ENCODE data around the gene PLSCR1. TPM values are rescaled to one million over a fixed set of nuclear protein-coding genes. Genes with fewer than 3 reads are reported as not detected.
"Not testable (repeated sequence)": the region's sequence is repeated elsewhere in the genome, so short reads cannot be mapped to it uniquely, and the experiment has no call there.

PLSCR1 gene
- total RNA-seq, 4 donors from 2014 or later, result 16.6 to 42.0 (median 23.9) TPM

- peaks cover 49% of the 10 kb centered on the region for H3K36me3 ChIP-seq
- H3K4me3 ChIP-seq, result no peak overlapping the region
- no peak for DNase-seq (ENCODE audit: low spot score in 2 of 2)
- no peaks in the 10 kb centered on the region for H3K9me3 ChIP-seq
- H3K27ac ChIP-seq, result no peak overlapping the region
- H3K27me3 ChIP-seq, result no peaks in the 10 kb centered on the region
- WGBS, result 81% methylated on average over 2 of the region's 2 CpGs
- TF ChIP-seq CTCF (IDR thresholded peaks at IDR 0.05) (no peak), POLR2A (IDR thresholded peaks at IDR 0.05) (no peak), EP300 (IDR thresholded peaks at IDR 0.05) (no peak), POLR2AphosphoS5 (IDR thresholded peaks at IDR 0.05) (no peak)
- no peaks in the 10 kb centered on the region for H3K4me1 ChIP-seq
Measured at GRCh38 chr3:146524961-146525360, 19.4 kb downstream of the PLSCR1 start.

- peaks cover 40% of the 10 kb centered on the region for H3K36me3 ChIP-seq
- DNase-seq (ENCODE audit: low spot score in 2 of 2), result no peak
- no peak overlapping the region for H3K27ac ChIP-seq
- H3K27me3 ChIP-seq, result no peaks in the 10 kb centered on the region
- TF ChIP-seq POLR2A (IDR thresholded peaks at IDR 0.05), result no peak
- no peak for TF ChIP-seq CTCF (IDR thresholded peaks at IDR 0.05)
- no peak for TF ChIP-seq POLR2AphosphoS5 (IDR thresholded peaks at IDR 0.05)
- H3K9me3 ChIP-seq, result no peaks in the 10 kb centered on the region
- H3K4me3 ChIP-seq, result no peak overlapping the region
- WGBS, result 74% methylated on average over 4 of the region's 4 CpGs
- H3K4me1 ChIP-seq, result no peaks in the 10 kb centered on the region
Measured at GRCh38 chr3:146523531-146523930, 20.9 kb downstream of the PLSCR1 start.

- WGBS, result 88% methylated on average over 17 of the region's 17 CpGs
- peaks cover 33% of the 10 kb centered on the region for H3K36me3 ChIP-seq
- not testable (repeated sequence) for H3K4me1 ChIP-seq; H3K4me3 ChIP-seq; H3K27ac ChIP-seq; H3K9me3 ChIP-seq; H3K27me3 ChIP-seq; DNase-seq (ENCODE audit: low spot score in 2 of 2)
Measured at GRCh38 chr3:146522174-146523158, 21.9 kb downstream of the PLSCR1 start.

GRCh38 chr3:146521394-146521793 is 23.0 kb downstream of the PLSCR1 start:
- H3K4me3 ChIP-seq, result no peak overlapping the region
- no peak overlapping the region for H3K27ac ChIP-seq
- no peaks in the 10 kb centered on the region for H3K9me3 ChIP-seq
- no peaks in the 10 kb centered on the region for H3K4me1 ChIP-seq
- no peak for DNase-seq (ENCODE audit: low spot score in 2 of 2)
- WGBS, result 88% methylated on average over 1 of the region's 1 CpG
- TF ChIP-seq POLR2A (IDR thresholded peaks at IDR 0.05), result no peak
- TF ChIP-seq EP300 (IDR thresholded peaks at IDR 0.05), result no peak
- no peak for TF ChIP-seq CTCF (IDR thresholded peaks at IDR 0.05)
- no peak for TF ChIP-seq POLR2AphosphoS5 (IDR thresholded peaks at IDR 0.05)
- peaks cover 23% of the 10 kb centered on the region for H3K36me3 ChIP-seq
- no peaks in the 10 kb centered on the region for H3K27me3 ChIP-seq

GRCh38 chr3:146519810-146520209 is 24.6 kb downstream of the PLSCR1 start:
- H3K9me3 ChIP-seq, result no peaks in the 10 kb centered on the region
- TF ChIP-seq POLR2A (IDR thresholded peaks at IDR 0.05) (no peak), CTCF (IDR thresholded peaks at IDR 0.05) (no peak)
- peaks cover 20% of the 10 kb centered on the region for H3K36me3 ChIP-seq
- DNase-seq (ENCODE audit: low spot score in 2 of 2), result no peak
- H3K27ac ChIP-seq, result no peak overlapping the region
- no peaks in the 10 kb centered on the region for H3K27me3 ChIP-seq
- no peak overlapping the region for H3K4me3 ChIP-seq
- H3K4me1 ChIP-seq, result no peaks in the 10 kb centered on the region
